A549 (cell line): ENCODE results near the gene ANKRD39. TPM values are rescaled to one million over a fixed set of nuclear protein-coding genes. Genes with fewer than 3 reads are reported as not detected.
A peak's percentile ranks its signal among the peaks of the same experiment; 100 is the strongest.

Experiments
- ATAC-seq, 2 experiments: fragments of 200-7000 bp in 1 of 2; fragments of >200 bp in 1 of 2; cut with Nextera tagmentation in 1 of 2; cut with Tn5 transposase in 1 of 2; 3 replicates each; pipeline versions ENCODE4 v1.8.0 to v1.9.1; 2018 to 2020; ENCODE audit warnings: mild to moderate bottlenecking in 1 of 2, moderate library complexity in 1 of 2
- CTCF ChIA-PET: fragments of 300-600 bp; sonication (Branson Sonifier 250); formaldehyde crosslinking; extraction: SDS; loops from one replicate; lab custom pipeline; 2021; ENCODE audit warnings: antibody characterized with exemption, inconsistent platforms; lab: Yijun Ruan, JAX
- POLR2A ChIA-PET: fragments of 350-600 bp; formaldehyde crosslinking; extraction: SDS; loops from one replicate; lab custom pipeline; 2021; ENCODE audit warnings: antibody characterized with exemption, inconsistent platforms; lab: Yijun Ruan, JAX
- DNase-seq, 2 experiments: peaks; one replicate each; pipeline versions ENCODE4 v3.0.0 to v3.0.0-alpha.2; 2011 to 2016; ENCODE audit warnings: low read depth in 1 of 2, low spot score in 1 of 2
- FAIRE-seq: peaks from 2 replicates; lab custom pipeline; 2011; peaks lifted over from hg19 to GRCh38; lab: Jason Lieb, UNC
- H3K27ac ChIP-seq, 2 experiments: fragments of >200 bp; sonication (Bioruptor Twin); formaldehyde crosslinking; 3 replicates each; pipeline ENCODE4 v1.5.1; 2016 to 2017
- H3K4me1 ChIP-seq: fragments of >200 bp; sonication (Bioruptor Twin); formaldehyde crosslinking; 3 replicates; pipeline ENCODE4 v1.6.1; 2016
- H3K4me2 ChIP-seq: fragments of >200 bp; sonication (Bioruptor Twin); formaldehyde crosslinking; 3 replicates; pipeline ENCODE4 v1.6.1; 2016
- H3K4me3 ChIP-seq: fragments of >200 bp; sonication (Bioruptor Twin); formaldehyde crosslinking; 3 replicates; pipeline ENCODE4 v1.5.1; 2016
- H3K9me3 ChIP-seq: fragments of >200 bp; sonication (Bioruptor Twin); formaldehyde crosslinking; 3 replicates; pipeline ENCODE4 v1.6.1; 2016
- BHLHE40 ChIP-seq: IDR thresholded peaks from 2 replicates; pipeline ENCODE4 v1.6.1; 2012; ENCODE audit warnings: low read depth, low read length, inconsistent platforms
- CBX2 ChIP-seq: fragments of 200-600 bp; sonication (generic); IDR thresholded peaks from 2 replicates; pipeline ENCODE4 v1.6.1; 2016; ENCODE audit warnings: low read depth, mild to moderate bottlenecking, borderline replicate concordance
- CHD2 ChIP-seq: fragments of 150-350 bp; IDR thresholded peaks from 2 replicates; pipeline ENCODE4 v1.6.1; 2014; ENCODE audit warnings: low read length; ENCODE audit not compliant: partially characterized antibody
- EHF ChIP-seq: fragments of 250-450 bp; sonication (Bioruptor Pico); IDR thresholded peaks from 2 replicates; pipeline ENCODE4 v1.5.0; 2020; ENCODE audit warnings: mild to moderate bottlenecking
- EHMT2 ChIP-seq: fragments of 200-600 bp; sonication (generic); IDR thresholded peaks from 2 replicates; pipeline ENCODE4 v1.6.1; 2016; ENCODE audit warnings: antibody characterized with exemption, low read depth, mild to moderate bottlenecking, moderate library complexity
- ELK1 ChIP-seq: fragments of 150-350 bp; IDR thresholded peaks from 2 replicates; pipeline ENCODE4 v1.6.1; 2014; ENCODE audit warnings: low read depth, mild to moderate bottlenecking, low read length
- ESRRA ChIP-seq: fragments of 150-350 bp; IDR thresholded peaks from 2 replicates; pipeline ENCODE4 v1.6.1; 2014; ENCODE audit warnings: mild to moderate bottlenecking, low read length, borderline replicate concordance
- FOSL2 ChIP-seq, 2 experiments: fragments of 450-650 bp in 1 of 2; fragments of >200 bp in 1 of 2; sonication (Bioruptor Twin) in 1 of 2; formaldehyde crosslinking; IDR thresholded peaks; 2 replicates each; pipeline versions ENCODE4 v1.5.0 to v1.6.1; 2016 to 2020; ENCODE audit warnings: mild to moderate bottlenecking in 1 of 2, moderate library complexity in 1 of 2
- GATA3 ChIP-seq: IDR thresholded peaks from 2 replicates; pipeline ENCODE4 v1.6.1; 2012; ENCODE audit warnings: borderline replicate concordance
- HOXB13 ChIP-seq: fragments of 250-450 bp; sonication (Bioruptor Pico); IDR thresholded peaks from 2 replicates; pipeline ENCODE4 v1.5.0; 2020; ENCODE audit warnings: low read depth, mild to moderate bottlenecking, moderate library complexity
- JUN ChIP-seq, 2 experiments: fragments of >200 bp; sonication (Bioruptor Twin); formaldehyde crosslinking; IDR thresholded peaks; 2 replicates in 1 of 2; 3 replicates in 1 of 2; pipeline ENCODE4 v1.6.1; 2016 to 2017
- KDM5A ChIP-seq: fragments of 200-600 bp; sonication (generic); IDR thresholded peaks from 2 replicates; pipeline ENCODE4 v1.6.1; 2016; ENCODE audit warnings: antibody characterized with exemption, mild to moderate bottlenecking
- MAX ChIP-seq: IDR thresholded peaks from 2 replicates; pipeline ENCODE4 v1.6.1; 2012
- MYC ChIP-seq: IDR thresholded peaks from 2 replicates; pipeline ENCODE4 v1.6.1; 2012; ENCODE audit warnings: mild to moderate bottlenecking, inconsistent platforms, low read length, improper control_type of control experiment, borderline replicate concordance
- NPAS2 ChIP-seq: fragments of 250-450 bp; sonication (Bioruptor Pico); IDR thresholded peaks from 2 replicates; pipeline ENCODE4 v1.8.0; 2022; ENCODE audit warnings: mild to moderate bottlenecking, moderate library complexity, borderline replicate concordance
- PHF8 ChIP-seq: fragments of 200-600 bp; sonication (generic); IDR thresholded peaks from 2 replicates; pipeline ENCODE4 v1.6.1; 2016; ENCODE audit warnings: low read depth, mild to moderate bottlenecking, antibody characterized with exemption, moderate library complexity, borderline replicate concordance
- POLR2A ChIP-seq: IDR thresholded peaks from 2 replicates; pipeline ENCODE4 v1.6.1; 2012; ENCODE audit warnings: mild to moderate bottlenecking, low read length
- POLR2AphosphoS2 ChIP-seq: conservative IDR thresholded peaks from 2 replicates; pipeline ENCODE4 v1.6.1; 2012; ENCODE audit warnings: low read length, improper control_type of control experiment, inconsistent platforms
- RAD21 ChIP-seq, 2 experiments: fragments of >200 bp in 1 of 2; sonication (Bioruptor Twin) in 1 of 2; formaldehyde crosslinking in 1 of 2; IDR thresholded peaks in 1 of 2; conservative IDR thresholded peaks in 1 of 2; 2 replicates in 1 of 2; 3 replicates in 1 of 2; pipeline ENCODE4 v1.6.1; 2012 to 2018; ENCODE audit warnings: inconsistent platforms in 1 of 2
- RARB ChIP-seq: fragments of 250-450 bp; sonication (Bioruptor Pico); IDR thresholded peaks from 2 replicates; pipeline ENCODE4 v1.8.0; 2021; ENCODE audit warnings: mild to moderate bottlenecking, moderate library complexity
- RCOR1 ChIP-seq: fragments of 150-350 bp; IDR thresholded peaks from 2 replicates; pipeline ENCODE4 v1.6.1; 2014; ENCODE audit warnings: antibody characterized with exemption, low read length, low read depth
- RNF2 ChIP-seq: fragments of 200-600 bp; sonication (generic); IDR thresholded peaks from 2 replicates; pipeline ENCODE4 v1.6.1; 2016; ENCODE audit warnings: low read depth, mild to moderate bottlenecking, antibody characterized with exemption, moderate library complexity, borderline replicate concordance
- SMC3 ChIP-seq: fragments of >200 bp; sonication (Bioruptor Twin); formaldehyde crosslinking; IDR thresholded peaks from 3 replicates; pipeline ENCODE4 v1.6.1; 2018; ENCODE audit warnings: inconsistent platforms
- USF2 ChIP-seq: fragments of 450-650 bp; IDR thresholded peaks from 2 replicates; pipeline ENCODE4 v1.6.1; 2014; ENCODE audit warnings: antibody characterized with exemption
- ZFP36 ChIP-seq: fragments of 450-650 bp; IDR thresholded peaks from 2 replicates; pipeline ENCODE4 v1.6.1; 2014; ENCODE audit warnings: borderline replicate concordance; ENCODE audit not compliant: partially characterized antibody
- WGBS: methylation state at CpG from one replicate; pipeline ENCODE4 v1.1.6; 2017; ENCODE audit errors: missing lambda C conversion rate; 5-methylcytosine and 5-hydroxymethylcytosine counted together
- polyA plus RNA-seq, 4 experiments: library from polyadenylated mRNA; depleted of rRNA in 3 of 4; stranded (reverse); fragments of >200 nt; fragmentation: RNase III in 1 of 4; extraction: RNeasy Plus Mini Kit Qiagen cat#74134 plus additional on column Dnase treatment in 1 of 4; gene quantifications; 2 replicates in 3 of 4; 3 replicates in 1 of 4; pipeline ENCODE4 v1.2.3, GENCODE V29; 2011 to 2017
- TF ChIP-seq, protein P1 (sequence below): fragments of 250-450 bp; sonication (Bioruptor Pico); IDR thresholded peaks from 2 replicates; pipeline ENCODE4 v1.5.0; 2021; ENCODE audit warnings: mild to moderate bottlenecking, moderate library complexity, borderline replicate concordance
- TF ChIP-seq, protein P2 (sequence below): fragments of 250-450 bp; sonication (Bioruptor Pico); IDR thresholded peaks from 2 replicates; pipeline ENCODE4 v1.5.0; 2020; ENCODE audit warnings: low read depth, mild to moderate bottlenecking, moderate library complexity

ANKRD39 gene
- polyA plus RNA-seq, 2 of the 4 experiments (the other 2 are of a cell fraction): 6.3 to 16.4 TPM

GRCh38 chr2:96869281-96869821 lies 11.5 kb upstream of the ANKRD39 start:
- H3K4me3 ChIP-seq: peak overlapping the region; percentile 100
- ATAC-seq (peak; percentile 39 to 50), DNase-seq (peak in 1 of 2 experiments; percentile 35), FAIRE-seq (no peak)
- H3K9me3 ChIP-seq: no peaks in the 10 kb centered on the region
- H3K4me1 ChIP-seq: peaks cover 13% of the 10 kb centered on the region
- ChIA-PET CTCF (interaction anchor here (0.6 to 4.2 kb wide), 22 partner anchors 10 to 319 kb away, joined by 3 to 54 read pairs (median 6); partner anchors contain the start of genes ANKRD36 and ANKRD39), POLR2A (interaction anchor here (0.6 to 1.5 kb wide), 5 partner anchors 11 to 231 kb away, joined by 3 to 30 read pairs (median 4); partner anchors contain the start of genes ANKRD39, CNNM3 and KANSL3)
- WGBS: no CpG with 5 or more reads among the region's 64 CpGs
- TF ChIP-seq MYC: no peak
- no peak for TF ChIP-seq CBX2
- no peak for TF ChIP-seq KDM5A
- TF ChIP-seq FOSL2 (IDR thresholded peaks at IDR 0.05): no peak
- no peak for TF ChIP-seq FOSL2 (CRISPR knock-in tag; IDR thresholded peaks at IDR 0.05)
- TF ChIP-seq CHD2: no peak
- TF ChIP-seq SMC3: no peak
- TF ChIP-seq RNF2: no peak
- TF ChIP-seq ESRRA: no peak
- no peak for TF ChIP-seq NPAS2
- no peak for TF ChIP-seq ZFP36
- TF ChIP-seq, protein P1, sequence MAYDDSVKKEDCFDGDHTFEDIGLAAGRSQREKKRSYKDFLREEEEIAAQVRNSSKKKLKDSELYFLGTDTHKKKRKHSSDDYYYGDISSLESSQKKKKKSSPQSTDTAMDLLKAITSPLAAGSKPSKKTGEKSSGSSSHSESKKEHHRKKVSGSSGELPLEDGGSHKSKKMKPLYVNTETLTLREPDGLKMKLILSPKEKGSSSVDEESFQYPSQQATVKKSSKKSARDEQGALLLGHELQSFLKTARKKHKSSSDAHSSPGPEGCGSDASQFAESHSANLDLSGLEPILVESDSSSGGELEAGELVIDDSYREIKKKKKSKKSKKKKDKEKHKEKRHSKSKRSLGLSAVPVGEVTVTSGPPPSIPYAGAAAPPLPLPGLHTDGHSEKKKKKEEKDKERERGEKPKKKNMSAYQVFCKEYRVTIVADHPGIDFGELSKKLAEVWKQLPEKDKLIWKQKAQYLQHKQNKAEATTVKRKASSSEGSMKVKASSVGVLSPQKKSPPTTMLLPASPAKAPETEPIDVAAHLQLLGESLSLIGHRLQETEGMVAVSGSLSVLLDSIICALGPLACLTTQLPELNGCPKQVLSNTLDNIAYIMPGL (CRISPR knock-in tag): no peak
- TF ChIP-seq HOXB13 (CRISPR knock-in tag): no peak
- TF ChIP-seq EHMT2: no peak
- no peak for TF ChIP-seq EHF (CRISPR knock-in tag)
- TF ChIP-seq GATA3: no peak
- no peak for TF ChIP-seq POLR2AphosphoS2
- TF ChIP-seq MAX: no peak
- TF ChIP-seq RARB (CRISPR knock-in tag): no peak
- TF ChIP-seq BHLHE40: no peak
- peak overlapping the region; percentile 90 for H3K4me2 ChIP-seq
- H3K27ac ChIP-seq: peak overlapping the region; percentile 99 to 100

- Histone ChIP-seq H3K4me2 (peak overlapping the region; percentile 90), H3K4me3 (peak overlapping the region; percentile 100), H3K9me3 (no peaks in the 10 kb centered on the region), H3K4me1 (peaks cover 13% of the 10 kb centered on the region), H3K27ac (peak overlapping the region; percentile 99 to 100)
- POLR2A ChIA-PET: interaction anchor here (0.7 to 1.5 kb wide), 5 partner anchors 11 to 230 kb away, joined by 3 to 30 read pairs (median 4); partner anchors contain the start of genes ANKRD39, CNNM3 and KANSL3
- 0% methylated on average over 1 of the region's 76 CpGs for WGBS
- peak; percentile 81 to 90 for ATAC-seq
- CTCF ChIA-PET: interaction anchor here (0.6 to 4.2 kb wide), 25 partner anchors 10 to 319 kb away, joined by 3 to 54 read pairs (median 6); partner anchors contain the start of genes ANKRD36 and ANKRD39
- peak; percentile 87 to 89 for DNase-seq
- no peak for FAIRE-seq
- peak in 1 of 2 experiments; percentile 51; a peak in 4 of 5 replicates for TF ChIP-seq RAD21 (conservative IDR thresholded peaks at IDR 0.05 in 1 of 2, IDR thresholded peaks at IDR 0.05 in 1 of 2)
- TF ChIP-seq, protein P1 (CRISPR knock-in tag): peak; percentile 87; the same call in 1 of the 2 replicates
- TF ChIP-seq POLR2A: peak; percentile 77
- no peak for TF ChIP-seq RCOR1
- peak; percentile 54 to 65; a peak in 4 of 5 replicates for TF ChIP-seq JUN (IDR thresholded peaks at IDR 0.05)
- TF ChIP-seq, protein P2, sequence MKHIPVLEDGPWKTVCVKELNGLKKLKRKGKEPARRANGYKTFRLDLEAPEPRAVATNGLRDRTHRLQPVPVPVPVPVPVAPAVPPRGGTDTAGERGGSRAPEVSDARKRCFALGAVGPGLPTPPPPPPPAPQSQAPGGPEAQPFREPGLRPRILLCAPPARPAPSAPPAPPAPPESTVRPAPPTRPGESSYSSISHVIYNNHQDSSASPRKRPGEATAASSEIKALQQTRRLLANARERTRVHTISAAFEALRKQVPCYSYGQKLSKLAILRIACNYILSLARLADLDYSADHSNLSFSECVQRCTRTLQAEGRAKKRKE (CRISPR knock-in tag): no peak
- no peak for TF ChIP-seq CHD2
- TF ChIP-seq ELK1: no peak
- no peak for TF ChIP-seq PHF8
- no peak for TF ChIP-seq USF2
Measured at GRCh38 chr2:96868555-96869280, 10.9 kb upstream of the ANKRD39 start.
